ENCODE data around the gene CLPTM1L.

- no peak for TF ChIP-seq GATA3 (IDR thresholded peaks at IDR 0.05; ENCODE audit: low read depth, low read length)
- TF ChIP-seq GATA2 (IDR thresholded peaks at IDR 0.05; ENCODE audit: low read depth, low read length): no peak
Observed at GRCh38 chr5:1357946-1358725, 13.2 kb upstream of the CLPTM1L start.

Data from SH-SY5Y (cell line).